ENCODE measurements around the gene FAM83G.
"Not testable (repeated sequence)": the region's sequence is repeated elsewhere in the genome, so short reads cannot be mapped to it uniquely, and the experiment has no call there.

Gene FAM83G

DNA sequence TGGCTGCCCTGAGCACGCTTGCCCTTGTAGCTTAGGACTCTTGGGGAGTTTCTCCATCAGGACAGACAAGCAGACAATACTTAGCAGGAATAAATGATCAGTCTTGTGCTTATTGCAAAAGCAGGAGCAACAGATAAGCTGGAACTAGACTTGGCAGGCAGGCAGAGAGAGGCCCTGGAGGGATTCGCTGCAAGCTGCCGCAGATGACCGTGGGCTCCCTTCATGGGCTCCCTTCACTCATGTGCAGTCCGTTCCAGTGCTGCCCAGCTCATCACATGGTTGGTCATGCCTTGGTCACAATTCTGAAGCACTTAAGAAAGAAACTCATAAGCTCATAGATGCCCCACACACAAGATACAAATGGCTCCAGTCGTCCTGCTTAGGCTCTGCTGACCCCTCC is 55.0 kb downstream of the FAM83G start:
- no peak for DNase-seq

DNA sequence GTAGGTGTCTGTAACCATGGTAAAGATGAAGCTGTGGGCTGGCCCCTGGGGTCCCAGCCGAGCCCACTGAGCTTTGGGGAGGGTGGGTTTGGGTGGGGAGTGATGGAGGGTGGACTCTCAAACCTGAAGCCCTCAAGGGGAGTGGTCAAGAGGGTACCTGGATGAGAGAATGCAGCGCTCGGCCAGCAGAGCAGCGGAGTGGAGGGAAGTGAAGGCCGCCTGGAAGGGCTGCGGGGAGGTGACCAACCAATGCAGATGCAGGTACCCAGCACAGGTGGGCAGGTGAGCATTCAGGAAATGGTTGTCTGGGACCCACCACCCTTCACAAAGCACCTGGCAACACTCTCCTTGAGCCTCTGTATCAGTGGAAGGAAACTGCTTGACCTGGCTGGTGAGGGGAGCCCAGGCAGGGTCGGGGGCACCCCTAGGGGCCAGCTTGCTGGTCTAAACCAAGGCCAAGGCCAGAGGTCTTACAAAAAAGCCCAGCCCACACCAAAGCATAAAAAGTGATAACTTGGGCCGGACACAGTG is 56.0 kb downstream of the FAM83G start:
- no peak for DNase-seq

DNA sequence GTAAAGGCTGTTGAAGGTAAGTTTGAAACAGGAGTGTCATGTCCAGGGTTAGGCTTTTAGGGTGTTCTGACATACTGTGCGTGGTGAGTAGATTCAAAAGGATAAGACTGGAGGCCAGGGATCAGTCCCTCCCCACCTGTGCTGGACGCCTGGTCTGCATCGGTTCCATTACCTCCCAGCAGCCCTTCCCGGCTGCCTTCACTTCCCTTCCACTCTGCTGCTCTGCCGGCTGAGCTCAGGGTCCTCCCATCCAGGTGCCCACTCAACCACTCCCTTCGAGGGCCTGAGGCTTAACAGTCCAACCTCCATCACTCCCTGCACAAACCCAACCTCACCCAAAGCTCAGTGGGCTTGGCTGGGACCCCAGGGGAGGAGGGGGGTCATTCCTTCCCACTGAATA is 56.7 kb downstream of the FAM83G start:
- no peak for DNase-seq

DNA sequence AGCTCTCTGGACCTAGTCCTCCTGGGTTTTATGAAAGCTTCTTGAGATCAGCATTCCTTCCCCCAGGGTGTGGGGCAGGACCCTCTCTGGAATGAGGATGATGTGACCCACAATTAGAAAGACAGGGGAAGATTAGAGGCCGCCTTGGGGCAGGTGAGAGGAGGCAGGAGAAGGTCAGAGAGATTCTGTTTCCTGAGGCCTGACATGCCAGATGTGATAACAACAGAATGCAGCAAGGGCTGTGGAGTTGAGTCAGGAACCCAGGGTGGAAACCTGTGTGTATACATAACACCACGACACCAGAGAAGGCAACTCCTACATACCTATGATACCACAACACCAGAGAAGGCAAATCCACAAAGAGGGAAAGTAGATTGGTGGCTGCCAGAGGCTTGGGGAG is 58.0 kb downstream of the FAM83G start:
- no peak for DNase-seq

DNA sequence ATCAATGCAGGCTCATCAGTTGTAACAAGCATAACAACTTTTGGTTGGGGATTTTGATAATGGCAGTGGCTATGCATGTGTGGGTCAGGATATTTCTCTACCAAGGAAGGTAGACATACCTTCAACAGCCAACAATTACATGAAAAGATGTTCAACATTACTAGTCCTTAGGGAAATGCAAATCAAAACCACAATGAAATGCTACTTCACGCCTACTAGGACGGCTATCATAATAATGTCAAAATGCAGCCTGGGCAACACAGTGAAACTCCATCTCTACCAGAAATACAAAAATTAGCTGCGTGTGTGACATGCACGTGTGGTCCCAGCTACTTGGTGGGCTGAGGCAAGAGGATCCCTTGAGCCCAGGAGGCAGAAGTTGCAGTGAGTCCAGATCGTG is 59.9 kb downstream of the FAM83G start:
- no peak for DNase-seq

DNA sequence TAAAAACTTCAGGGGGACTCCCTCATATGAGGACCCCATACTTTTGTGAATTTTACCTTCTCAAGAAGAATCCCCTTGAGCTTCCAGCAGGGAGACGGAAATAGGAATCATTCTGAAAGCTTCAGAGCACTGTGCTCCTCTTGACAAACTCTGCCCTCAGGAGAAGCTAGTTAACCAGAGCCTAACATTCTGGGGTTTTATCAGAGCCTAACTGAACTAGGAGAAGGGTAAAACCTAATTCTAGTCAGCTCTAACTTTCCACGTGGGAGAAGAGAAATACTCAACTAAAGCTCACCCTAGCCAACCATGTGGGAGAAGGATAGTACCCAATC is 65.9 kb downstream of the FAM83G start:
- DNase-seq, result no peak

DNA sequence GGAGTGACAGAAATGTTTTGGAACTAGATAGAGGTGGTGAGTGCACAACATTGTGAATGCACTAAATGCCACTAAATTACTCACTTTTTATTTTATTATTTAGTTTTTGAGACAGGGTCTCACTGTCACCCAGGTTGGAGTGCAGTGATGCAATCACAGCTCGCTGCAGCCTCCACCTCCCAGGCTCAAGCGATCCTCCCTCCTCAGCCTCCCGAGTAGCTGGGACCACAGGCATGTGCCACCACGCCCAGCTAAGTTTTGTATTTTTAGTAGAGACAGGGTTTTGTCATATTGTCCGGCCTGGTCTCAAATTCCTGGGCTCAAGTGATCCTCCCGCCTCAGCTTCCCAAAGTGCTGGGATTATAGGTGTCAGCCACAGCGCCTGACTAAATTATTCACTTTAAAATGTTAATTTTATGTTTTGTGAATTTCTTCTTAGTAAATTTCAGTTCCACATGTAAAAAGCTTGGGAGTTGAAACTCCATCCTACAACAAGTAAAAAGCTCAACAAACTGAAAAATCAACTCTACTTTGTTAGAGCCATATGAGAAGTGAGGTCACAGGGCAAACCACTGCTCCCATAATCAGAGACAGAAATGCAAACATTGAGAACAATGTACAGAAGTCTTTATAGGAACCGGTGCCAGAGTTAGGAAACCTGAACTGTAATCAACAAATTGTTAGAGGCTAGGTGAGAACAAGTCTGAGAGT is 66.4 kb downstream of the FAM83G start:
- no peak for DNase-seq

DNA sequence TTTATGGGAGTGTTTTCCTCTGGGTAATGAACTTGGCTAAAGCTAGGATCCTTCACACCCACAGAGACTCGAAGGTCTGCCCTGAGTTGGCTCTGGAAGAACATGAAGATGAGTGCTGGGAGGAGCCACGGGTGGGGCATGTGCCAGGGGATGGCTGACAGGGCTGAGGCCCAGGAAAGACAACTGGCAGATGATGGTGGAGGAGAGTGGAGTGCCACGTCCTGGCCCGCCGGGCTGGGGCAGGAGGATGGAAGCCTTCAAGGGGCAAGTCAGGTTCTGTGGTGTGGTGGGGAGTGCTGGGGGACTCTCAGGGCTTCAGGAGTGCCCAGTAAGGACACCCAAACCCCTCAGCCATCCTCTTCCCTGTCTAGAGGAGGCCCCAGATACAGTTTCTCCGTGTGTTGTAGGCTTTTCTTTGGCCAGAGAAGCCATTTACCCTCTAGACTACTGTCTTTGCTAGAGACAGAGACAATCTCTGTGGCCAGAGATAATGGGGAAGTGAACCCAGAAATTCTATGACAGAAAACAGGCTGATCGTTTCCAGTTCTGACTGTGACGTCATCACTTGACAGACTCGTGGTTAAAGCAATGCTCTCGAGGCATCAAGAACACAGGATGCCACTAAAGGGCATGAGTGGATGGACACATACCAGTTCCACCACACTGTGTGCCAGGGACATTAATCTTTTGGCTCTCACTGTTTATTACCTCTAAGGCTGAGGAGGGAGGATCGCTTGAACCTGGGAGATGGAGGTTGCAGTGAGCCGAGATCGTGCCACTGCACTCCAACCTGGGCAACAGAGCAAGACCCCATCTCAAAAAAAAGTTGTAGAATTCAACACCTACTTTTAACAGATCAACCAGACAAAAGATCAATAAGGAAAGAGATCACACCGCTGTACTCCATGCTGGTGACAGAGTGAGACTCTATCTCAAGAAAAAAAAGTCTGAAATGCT is 71.2 kb downstream of the FAM83G start:
- no peak for DNase-seq

DNA sequence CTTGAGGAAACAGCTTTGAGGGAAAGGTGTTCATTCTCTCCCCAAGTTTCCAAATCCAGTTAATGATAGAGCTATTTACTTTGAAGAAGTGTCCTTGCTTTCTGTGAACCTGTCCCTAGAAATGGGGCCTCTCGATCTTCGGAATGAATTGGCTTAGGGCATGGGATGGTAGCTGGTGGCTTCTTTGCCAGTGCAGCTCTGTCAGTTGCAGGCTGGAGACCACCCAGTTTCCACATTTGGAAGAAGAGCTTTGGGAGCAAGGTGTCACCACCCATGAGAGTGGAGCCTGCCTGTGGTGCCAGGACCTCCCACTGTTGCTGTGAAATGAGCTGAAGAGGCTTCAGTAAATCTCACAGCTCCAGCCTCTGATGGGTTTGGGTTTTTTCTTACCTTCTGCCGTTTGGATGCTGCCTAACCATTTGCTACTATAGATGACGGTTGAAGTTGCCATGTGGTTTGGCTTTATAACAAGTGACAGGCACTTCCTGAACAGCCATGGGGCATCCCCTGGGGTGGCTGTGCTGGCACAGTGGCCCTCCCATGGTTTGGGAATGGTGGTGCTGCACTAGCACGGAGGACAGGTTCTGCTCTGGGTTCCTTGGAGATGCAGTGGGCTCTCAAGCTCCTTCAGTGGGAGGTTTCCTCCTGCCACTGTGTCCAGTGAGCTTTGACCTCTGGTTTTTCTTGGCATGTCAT is 72.1 kb downstream of the FAM83G start:
- no peak for DNase-seq

DNA sequence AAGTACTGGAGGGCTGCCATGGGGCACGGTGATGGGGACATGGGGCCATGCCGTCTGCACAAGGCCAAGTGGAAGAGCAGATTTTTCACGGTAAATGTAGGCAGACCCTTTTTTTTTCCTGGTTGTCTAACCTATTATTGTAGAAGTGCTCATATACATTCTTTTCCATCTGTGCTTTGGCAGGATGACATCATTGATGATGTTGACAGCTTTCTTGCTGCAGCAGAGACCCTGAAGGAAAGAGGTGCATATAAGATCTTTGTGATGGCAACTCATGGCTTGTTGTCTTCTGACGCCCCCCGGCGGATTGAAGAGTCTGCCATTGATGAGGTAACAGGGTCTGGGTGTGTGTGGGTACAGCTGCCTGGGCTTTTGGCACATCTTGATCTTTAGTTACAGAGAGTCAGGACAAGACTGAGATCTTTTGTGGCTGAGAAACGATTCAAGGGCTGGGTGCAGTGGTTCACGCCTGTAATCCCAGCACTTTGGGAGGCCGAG is 75.9 kb downstream of the FAM83G start:
- DNase-seq, result no peak

DNA sequence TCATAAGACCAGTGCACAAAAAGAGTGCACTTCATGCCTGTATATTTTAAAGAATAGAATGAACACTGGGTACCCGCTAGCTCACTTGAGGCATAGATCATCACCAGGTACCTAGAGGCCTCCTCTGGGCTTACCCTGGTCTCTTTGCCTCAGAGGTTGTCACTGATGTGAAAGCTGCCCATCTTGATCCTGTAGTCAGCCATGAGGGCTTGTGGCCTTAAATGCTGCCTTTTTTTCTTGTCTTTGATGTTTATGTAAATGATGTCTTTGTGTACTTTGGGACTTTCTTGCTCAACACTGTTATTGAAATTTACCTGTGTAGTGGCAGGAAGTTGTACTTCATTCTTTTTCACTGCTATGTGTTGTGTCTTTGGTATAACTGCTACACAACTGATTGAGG is 79.4 kb downstream of the FAM83G start:
- no peak for DNase-seq

DNA sequence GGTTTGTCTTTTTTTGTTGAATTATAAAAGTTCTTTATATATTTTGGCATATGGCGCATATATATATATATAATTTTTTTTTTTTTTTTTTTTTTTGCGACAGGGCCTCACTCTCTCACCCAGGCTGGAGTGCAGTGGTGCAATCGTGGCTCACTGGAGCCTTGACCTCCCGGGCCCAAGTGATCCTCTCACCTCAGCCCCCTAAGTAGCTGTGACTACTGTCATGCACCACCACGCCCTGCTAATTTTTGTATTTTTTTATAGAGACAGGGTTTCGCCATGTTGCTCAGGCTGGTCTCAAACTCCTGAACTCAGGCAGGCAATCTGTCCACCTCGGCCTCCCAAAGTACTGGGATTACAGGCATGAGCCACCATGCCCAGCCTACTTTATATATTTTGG is 82.0 kb downstream of the FAM83G start:
- not testable (repeated sequence) for DNase-seq

DNA sequence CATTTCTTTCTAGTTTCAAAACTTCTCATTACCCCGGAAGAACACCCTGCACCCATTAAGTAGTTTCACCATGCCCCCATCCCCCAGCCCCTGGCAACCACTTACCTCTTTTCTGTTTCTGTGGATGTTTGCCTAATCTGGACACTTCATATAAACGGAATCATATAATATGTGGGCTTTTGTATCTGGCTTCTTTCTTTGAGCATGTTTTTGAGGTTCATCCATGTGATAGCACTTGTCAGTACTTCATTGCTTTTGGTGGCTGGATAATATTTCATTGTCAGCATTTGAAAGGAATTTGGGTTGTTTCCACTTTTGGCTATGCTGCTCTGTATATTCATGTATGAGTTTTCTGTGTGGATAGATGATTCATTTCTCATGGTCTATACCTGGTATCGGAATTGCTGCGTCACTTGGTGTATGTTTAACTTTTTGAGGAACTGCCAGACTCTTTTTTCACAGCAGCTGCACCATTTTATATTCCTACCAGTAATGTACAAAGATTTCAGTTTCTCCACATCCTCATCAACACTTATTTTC is 82.6 kb downstream of the FAM83G start:
- no peak for DNase-seq

DNA sequence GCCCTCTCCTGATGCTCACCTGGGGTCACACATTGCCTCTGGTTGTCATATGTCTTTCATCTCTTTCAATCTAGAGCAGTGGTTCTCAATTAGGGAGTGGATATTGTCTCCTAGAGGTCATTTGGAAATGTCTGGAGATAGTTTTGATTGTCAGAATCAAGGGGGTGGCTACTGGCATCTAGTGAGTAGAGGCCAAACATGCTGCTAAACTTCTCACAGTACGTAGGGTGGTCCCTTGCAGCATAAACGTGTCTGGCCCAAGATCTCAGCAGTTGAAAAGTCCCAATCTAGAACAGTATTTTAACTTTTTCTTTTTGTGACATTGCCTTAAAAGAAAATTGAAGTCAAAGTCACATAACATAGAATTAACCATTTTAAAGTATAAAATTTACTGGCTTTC is 83.1 kb downstream of the FAM83G start:
- no peak for DNase-seq

DNA sequence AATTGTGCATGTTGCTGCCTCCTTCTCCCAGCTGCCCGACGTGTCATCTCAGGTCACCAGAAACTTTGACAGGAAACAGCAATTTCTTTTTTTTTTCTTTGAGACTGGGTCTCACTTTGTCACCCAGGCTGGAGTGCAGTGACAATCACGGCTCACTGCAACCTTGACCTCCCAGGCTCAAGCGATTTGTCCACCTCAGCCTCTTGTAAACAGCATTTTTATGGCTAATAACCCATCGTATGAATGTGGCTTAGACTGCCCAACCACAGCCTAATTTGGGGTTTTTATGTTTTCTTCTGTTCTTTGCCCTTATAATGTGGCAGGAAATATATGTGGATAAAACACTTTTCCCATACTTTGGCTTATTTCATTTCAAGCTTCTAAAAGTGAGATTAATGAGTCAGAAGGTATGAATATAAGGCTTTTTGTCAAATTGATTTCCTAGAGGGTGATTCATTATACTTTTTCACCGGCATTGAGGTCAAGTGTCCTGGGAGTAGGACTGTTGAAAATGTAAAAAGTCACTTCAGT is 83.6 kb downstream of the FAM83G start:
- no peak for DNase-seq

DNA sequence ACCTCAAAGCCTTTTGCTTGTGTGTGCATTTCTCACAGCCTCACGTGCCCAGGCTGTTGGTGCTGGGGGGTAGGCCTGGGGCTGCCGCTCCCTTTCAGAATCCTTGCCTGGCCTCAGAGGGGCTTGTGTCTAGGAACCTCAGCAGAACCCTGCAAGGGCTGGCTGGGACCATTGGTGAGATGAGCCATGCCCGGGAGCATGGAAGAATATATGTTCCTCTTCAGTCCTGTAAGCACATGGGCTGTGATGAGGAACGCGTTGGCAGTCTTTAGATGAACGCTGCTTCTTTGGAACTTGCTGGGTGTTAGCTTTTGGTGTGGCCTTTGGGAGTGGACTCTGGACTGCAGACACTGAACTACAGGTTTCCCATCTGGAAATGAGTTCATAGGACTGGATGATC is 84.6 kb downstream of the FAM83G start:
- no peak for DNase-seq

Measured in stimulated activated CD4-positive, alpha-beta T cell treated with anti-CD3 and anti-CD28 coated beads, Interleukin-2, amount 100 ng/mL, for 48 hours (primary cell).